Endodermal cell (in vitro differentiated cells): ENCODE data around the gene CACNA1D. TPM values are rescaled to one million over a fixed set of nuclear protein-coding genes. Genes with fewer than 3 reads are reported as not detected.

Experiments used
- DNase-seq: peaks from one replicate; pipeline ENCODE4 v3.0.0-alpha.2; 2017
- H3K27ac ChIP-seq: 2 replicates; pipeline ENCODE4 v1.5.1; 2013; ENCODE audit warnings: mild to moderate bottlenecking, low read depth, low read length, moderate library complexity
- H3K27me3 ChIP-seq: 2 replicates; pipeline ENCODE4 v1.6.1; 2013; ENCODE audit warnings: mild to moderate bottlenecking, low read length, moderate library complexity; ENCODE audit not compliant: insufficient read depth, control insufficient read depth, poor library complexity, severe bottlenecking
- H3K36me3 ChIP-seq: 2 replicates; pipeline ENCODE4 v1.7.0; 2013; ENCODE audit warnings: mild to moderate bottlenecking, low read length, moderate library complexity; ENCODE audit not compliant: control insufficient read depth, insufficient read depth
- H3K4me1 ChIP-seq: one replicate; pipeline ENCODE4 v1.7.0; 2013; ENCODE audit warnings: low read length; ENCODE audit not compliant: control insufficient read depth, insufficient read depth
- H3K4me3 ChIP-seq: 2 replicates; pipeline ENCODE4 v1.5.1; 2013; ENCODE audit warnings: mild to moderate bottlenecking, low read length, moderate library complexity
- H3K9ac ChIP-seq: 2 replicates; pipeline ENCODE4 v1.6.1; 2013; ENCODE audit warnings: mild to moderate bottlenecking, low read length, moderate library complexity; ENCODE audit not compliant: poor library complexity, severe bottlenecking; ENCODE audit errors: extremely low read depth
- H3K9me3 ChIP-seq: 2 replicates; pipeline ENCODE4 v1.6.1; 2013; ENCODE audit warnings: mild to moderate bottlenecking, low read length, moderate library complexity; ENCODE audit not compliant: control insufficient read depth
- H3K27ac Mint-ChIP-seq: 2 replicates; pipeline ENCODE4 v1.8.0; 2020; ENCODE audit warnings: mixed read lengths
- H3K27me3 Mint-ChIP-seq: 2 replicates; pipeline ENCODE4 v1.8.0; 2021; ENCODE audit warnings: mild to moderate bottlenecking, mixed read lengths; ENCODE audit not compliant: insufficient read depth
- H3K36me3 Mint-ChIP-seq: 2 replicates; pipeline ENCODE4 v1.8.0; 2020; ENCODE audit warnings: low read depth, mixed read lengths
- H3K4me1 Mint-ChIP-seq: 2 replicates; pipeline ENCODE4 v1.8.0; 2020; ENCODE audit warnings: mixed read lengths
- H3K4me3 Mint-ChIP-seq: 2 replicates; pipeline ENCODE4 v1.8.0; 2020; ENCODE audit warnings: mild to moderate bottlenecking, moderate library complexity, mixed read lengths
- H3K9me3 Mint-ChIP-seq: 2 replicates; pipeline ENCODE4 v1.8.0; 2020; ENCODE audit warnings: mild to moderate bottlenecking, mixed read lengths
- WGBS, 2 experiments: methylation state at CpG; one replicate each; pipeline versions ENCODE4 v1.1.5 to v1.1.7; 2013; ENCODE audit warnings: missing lambda C conversion rate in 2 of 2, mixed read lengths in 1 of 2; ENCODE audit not compliant: insufficient coverage in 1 of 2, insufficient read length in 1 of 2; 5-methylcytosine and 5-hydroxymethylcytosine counted together
- total RNA-seq, 2 donors: library from RNA; stranded (reverse); fragmentation: NEBNext Ultra II Directional in 1 of 2; extraction: Animal tissue kit (Norgen Biotek cat#: 25700) in 1 of 2; gene quantifications; 2 replicates in 1 of 2; 3 replicates in 1 of 2; pipeline ENCODE4 v1.2.1, GENCODE V29; 2021
- TF ChIP-seq, protein P1 (sequence below): fragments of 200-600 bp; sonication (generic); conservative IDR thresholded peaks from 2 replicates; pipeline ENCODE4 v1.5.0; 2021; ENCODE audit warnings: antibody characterized with exemption, mild to moderate bottlenecking

Gene CACNA1D
- total RNA-seq, 2 donors from 2014 or later = 2.2 to 3.8 TPM

- 91 to 95% methylated on average over 11 to 15 of the region's 15 CpGs for WGBS, 2 experiments
- no peak overlapping the region for H3K27ac Mint-ChIP-seq
- peak; percentile 40 for DNase-seq
- H3K4me3 Mint-ChIP-seq = no peak overlapping the region
- Histone ChIP-seq H3K4me1 (no peaks in the 10 kb centered on the region), H3K9ac (no peak overlapping the region), H3K4me3 (no peak overlapping the region), H3K27ac (no peak overlapping the region), H3K9me3 (no peaks in the 10 kb centered on the region), H3K36me3 (no peaks in the 10 kb centered on the region), H3K27me3 (no peaks in the 10 kb centered on the region)
- no peaks in the 10 kb centered on the region for H3K9me3 Mint-ChIP-seq
- peaks cover 2% of the 10 kb centered on the region for H3K27me3 Mint-ChIP-seq
- H3K36me3 Mint-ChIP-seq = no peaks in the 10 kb centered on the region
- H3K4me1 Mint-ChIP-seq = no peaks in the 10 kb centered on the region
- TF ChIP-seq, protein P1, sequence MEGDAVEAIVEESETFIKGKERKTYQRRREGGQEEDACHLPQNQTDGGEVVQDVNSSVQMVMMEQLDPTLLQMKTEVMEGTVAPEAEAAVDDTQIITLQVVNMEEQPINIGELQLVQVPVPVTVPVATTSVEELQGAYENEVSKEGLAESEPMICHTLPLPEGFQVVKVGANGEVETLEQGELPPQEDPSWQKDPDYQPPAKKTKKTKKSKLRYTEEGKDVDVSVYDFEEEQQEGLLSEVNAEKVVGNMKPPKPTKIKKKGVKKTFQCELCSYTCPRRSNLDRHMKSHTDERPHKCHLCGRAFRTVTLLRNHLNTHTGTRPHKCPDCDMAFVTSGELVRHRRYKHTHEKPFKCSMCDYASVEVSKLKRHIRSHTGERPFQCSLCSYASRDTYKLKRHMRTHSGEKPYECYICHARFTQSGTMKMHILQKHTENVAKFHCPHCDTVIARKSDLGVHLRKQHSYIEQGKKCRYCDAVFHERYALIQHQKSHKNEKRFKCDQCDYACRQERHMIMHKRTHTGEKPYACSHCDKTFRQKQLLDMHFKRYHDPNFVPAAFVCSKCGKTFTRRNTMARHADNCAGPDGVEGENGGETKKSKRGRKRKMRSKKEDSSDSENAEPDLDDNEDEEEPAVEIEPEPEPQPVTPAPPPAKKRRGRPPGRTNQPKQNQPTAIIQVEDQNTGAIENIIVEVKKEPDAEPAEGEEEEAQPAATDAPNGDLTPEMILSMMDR = no peak
These were observed 312.9 kb downstream of the CACNA1D start for GRCh38 chr3:53807117-53807810.

DNA sequence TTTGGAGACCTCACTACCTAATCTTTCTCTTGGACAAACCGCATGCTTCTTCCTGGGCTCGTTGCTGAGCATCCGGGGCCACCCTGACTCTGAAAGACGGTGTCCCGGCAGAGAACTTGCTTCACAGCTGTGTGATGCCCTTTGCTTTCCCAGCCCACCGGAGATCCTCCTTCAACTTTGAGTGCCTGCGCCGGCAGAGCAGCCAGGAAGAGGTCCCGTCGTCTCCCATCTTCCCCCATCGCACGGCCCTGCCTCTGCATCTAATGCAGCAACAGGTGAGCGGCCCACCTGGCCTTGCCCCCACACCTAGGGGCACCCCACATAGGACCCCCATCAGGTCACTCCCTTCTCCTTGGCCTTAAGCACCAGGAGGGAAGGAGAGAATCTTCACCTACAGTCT, 314.1 kb downstream of the CACNA1D start:
- Mint-ChIP-seq H3K36me3 (no peaks in the 10 kb centered on the region), H3K9me3 (no peaks in the 10 kb centered on the region), H3K27me3 (peaks cover 2% of the 10 kb centered on the region), H3K27ac (no peak overlapping the region), H3K4me1 (no peaks in the 10 kb centered on the region), H3K4me3 (no peak overlapping the region)
- TF ChIP-seq, protein P1 = no peak
- H3K27ac ChIP-seq = no peak overlapping the region
- no peak overlapping the region for H3K9ac ChIP-seq
- DNase-seq = peak; percentile 28
- H3K36me3 ChIP-seq = no peaks in the 10 kb centered on the region
- H3K9me3 ChIP-seq = no peaks in the 10 kb centered on the region
- no peak overlapping the region for H3K4me3 ChIP-seq
- no peaks in the 10 kb centered on the region for H3K4me1 ChIP-seq
- no peaks in the 10 kb centered on the region for H3K27me3 ChIP-seq
- WGBS, 2 experiments = 92 to 94% methylated on average over 10 to 13 of the region's 13 CpGs

- H3K4me1 ChIP-seq = no peaks in the 10 kb centered on the region
- TF ChIP-seq, protein P1 = no peak
- Mint-ChIP-seq H3K27ac (no peak overlapping the region), H3K4me3 (no peak overlapping the region), H3K36me3 (no peaks in the 10 kb centered on the region), H3K27me3 (no peaks in the 10 kb centered on the region), H3K9me3 (no peaks in the 10 kb centered on the region), H3K4me1 (no peaks in the 10 kb centered on the region)
- no peak overlapping the region for H3K9ac ChIP-seq
- no peaks in the 10 kb centered on the region for H3K36me3 ChIP-seq
- H3K9me3 ChIP-seq = no peaks in the 10 kb centered on the region
- 91 to 97% methylated on average over 10 to 12 of the region's 12 CpGs for WGBS, 2 experiments
- H3K27ac ChIP-seq = no peak overlapping the region
- H3K27me3 ChIP-seq = no peaks in the 10 kb centered on the region
- no peak overlapping the region for H3K4me3 ChIP-seq
- peak; percentile 36 for DNase-seq
These were observed 314.9 kb downstream of the CACNA1D start for GRCh38 chr3:53809267-53809666.
